GM10248 (cell line): ENCODE data around the gene HAT1.
"Not testable (repeated sequence)": the region's sequence is repeated elsewhere in the genome, so short reads cannot be mapped to it uniquely, and the experiment has no call there.

Experiments used
- CTCF ChIA-PET: fragments of 300-600 bp; sonication (Branson Sonifier 250); formaldehyde crosslinking; extraction: SDS; loops from one replicate; lab custom pipeline; 2021; ENCODE audit warnings: antibody characterized with exemption; lab: Yijun Ruan, JAX
- POLR2A ChIA-PET: fragments of 350-650 bp; sonication (Branson Sonifier 250); formaldehyde crosslinking; extraction: SDS; loops from one replicate; lab custom pipeline; 2020; ENCODE audit warnings: antibody characterized with exemption; lab: Yijun Ruan, JAX
- DNase-seq: peaks from one replicate; pipeline ENCODE4 v3.0.0; 2012; ENCODE audit errors: extremely low spot score
- TF ChIP-seq, protein P1 (sequence below): IDR thresholded peaks from 2 replicates; pipeline ENCODE4 v1.5.1; 2012; ENCODE audit warnings: mild to moderate bottlenecking, low read depth; ENCODE audit errors: extremely low read depth, missing control alignments, control extremely low read depth

HAT1 gene

DNA sequence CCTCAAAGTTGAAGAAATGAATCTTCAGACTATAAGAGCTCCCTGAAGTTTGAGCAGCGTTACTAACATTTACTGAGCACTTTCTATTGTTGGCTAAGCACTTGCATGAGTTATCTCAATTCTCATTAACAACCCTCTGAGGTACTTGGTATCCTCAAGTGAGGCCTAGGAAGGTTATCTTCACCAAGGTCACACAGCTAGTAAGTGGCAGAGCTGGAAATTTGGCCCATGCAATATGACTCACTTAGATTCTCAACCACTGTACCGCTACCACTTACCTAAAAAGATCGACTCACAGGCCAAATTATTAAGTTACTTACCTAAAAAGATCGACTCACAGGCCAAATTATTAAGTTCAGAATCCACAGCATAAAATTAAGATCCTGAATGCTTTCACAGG lies 68.8 kb downstream of the HAT1 start:
- TF ChIP-seq, protein P1, sequence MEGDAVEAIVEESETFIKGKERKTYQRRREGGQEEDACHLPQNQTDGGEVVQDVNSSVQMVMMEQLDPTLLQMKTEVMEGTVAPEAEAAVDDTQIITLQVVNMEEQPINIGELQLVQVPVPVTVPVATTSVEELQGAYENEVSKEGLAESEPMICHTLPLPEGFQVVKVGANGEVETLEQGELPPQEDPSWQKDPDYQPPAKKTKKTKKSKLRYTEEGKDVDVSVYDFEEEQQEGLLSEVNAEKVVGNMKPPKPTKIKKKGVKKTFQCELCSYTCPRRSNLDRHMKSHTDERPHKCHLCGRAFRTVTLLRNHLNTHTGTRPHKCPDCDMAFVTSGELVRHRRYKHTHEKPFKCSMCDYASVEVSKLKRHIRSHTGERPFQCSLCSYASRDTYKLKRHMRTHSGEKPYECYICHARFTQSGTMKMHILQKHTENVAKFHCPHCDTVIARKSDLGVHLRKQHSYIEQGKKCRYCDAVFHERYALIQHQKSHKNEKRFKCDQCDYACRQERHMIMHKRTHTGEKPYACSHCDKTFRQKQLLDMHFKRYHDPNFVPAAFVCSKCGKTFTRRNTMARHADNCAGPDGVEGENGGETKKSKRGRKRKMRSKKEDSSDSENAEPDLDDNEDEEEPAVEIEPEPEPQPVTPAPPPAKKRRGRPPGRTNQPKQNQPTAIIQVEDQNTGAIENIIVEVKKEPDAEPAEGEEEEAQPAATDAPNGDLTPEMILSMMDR = no peak
- ChIA-PET CTCF (interaction anchor here (1.2 to 2.0 kb wide), 2 partner anchors 9 to 115 kb away, joined by 3 to 8 read pairs; no protein-coding TSS in a partner anchor), POLR2A (no interaction called here)
- no peak for DNase-seq

DNA sequence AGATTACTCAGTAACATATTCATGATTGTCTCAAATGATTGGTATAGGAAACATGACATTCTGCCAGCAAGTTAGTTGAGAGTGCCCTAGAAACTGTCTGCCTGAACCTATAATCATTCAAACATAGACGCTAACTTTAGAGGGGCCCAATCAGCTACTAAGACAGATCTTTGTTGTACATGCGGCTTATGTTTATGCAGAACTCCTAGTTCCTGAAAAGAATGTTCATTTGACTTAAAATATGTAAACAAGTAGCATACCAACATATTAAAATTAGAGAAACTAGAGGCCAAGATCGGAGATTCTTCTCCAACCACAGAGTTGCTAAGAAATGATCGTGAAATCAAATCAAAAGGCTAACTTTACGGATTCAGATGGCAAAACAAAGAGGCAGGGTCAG lies 73.3 kb downstream of the HAT1 start:
- ChIA-PET CTCF (interaction anchor here (1.2 kb wide), 1 partner anchor 12 kb away, joined by 3 read pairs; no protein-coding TSS in a partner anchor), POLR2A (no interaction called here)
- DNase-seq = no peak
- TF ChIP-seq, protein P1 = no peak

DNA sequence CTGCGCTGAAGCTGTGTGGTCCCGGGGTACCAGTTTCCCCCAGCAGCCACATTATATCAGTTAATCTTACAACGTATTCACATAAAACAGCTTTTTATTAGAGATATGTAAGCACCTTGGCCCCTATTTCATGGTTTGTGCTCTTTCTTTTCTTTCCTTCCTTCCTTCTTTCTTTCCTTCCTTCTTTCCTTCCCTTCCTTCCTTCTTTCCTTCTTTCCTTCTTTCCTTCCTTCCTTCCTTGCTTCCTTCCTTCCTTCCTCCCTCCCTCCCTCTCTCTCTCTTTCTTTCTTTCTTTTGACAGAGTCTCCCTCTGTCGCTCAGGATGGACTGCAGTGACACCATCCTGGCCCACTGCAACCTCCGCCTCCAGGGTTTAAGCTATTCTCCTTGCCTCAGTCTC lies 73.8 kb downstream of the HAT1 start:
- TF ChIP-seq, protein P1 = no peak
- no peak for DNase-seq
- ChIA-PET POLR2A (no interaction called here), CTCF (interaction anchor here (1.2 kb wide), 1 partner anchor 11 kb away, joined by 3 read pairs; no protein-coding TSS in a partner anchor)

DNA sequence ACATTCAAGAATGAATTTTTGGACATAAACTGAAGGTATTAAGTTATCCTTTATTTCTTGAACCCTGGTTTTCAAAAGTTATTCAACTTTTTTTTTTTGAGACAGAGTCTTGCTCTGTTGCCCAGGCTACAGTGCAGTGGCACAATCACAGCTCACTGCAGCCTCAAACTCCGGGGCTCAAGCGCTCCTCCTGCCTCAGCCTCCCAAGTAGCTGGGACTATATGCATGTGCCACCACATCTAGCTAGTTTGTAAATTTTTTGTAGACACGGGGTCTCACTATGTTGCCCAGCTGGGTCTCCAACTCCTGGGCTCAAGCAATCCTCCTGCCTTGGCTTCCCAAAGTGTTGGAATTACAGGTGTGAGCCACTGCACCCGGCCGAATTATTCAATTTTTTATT lies 74.8 kb downstream of the HAT1 start:
- CTCF ChIA-PET, DNase-seq: not testable (repeated sequence)
- POLR2A ChIA-PET = interaction anchor here (1.0 kb wide), 1 partner anchor 15 kb away, joined by 3 read pairs; no protein-coding TSS in a partner anchor

DNA sequence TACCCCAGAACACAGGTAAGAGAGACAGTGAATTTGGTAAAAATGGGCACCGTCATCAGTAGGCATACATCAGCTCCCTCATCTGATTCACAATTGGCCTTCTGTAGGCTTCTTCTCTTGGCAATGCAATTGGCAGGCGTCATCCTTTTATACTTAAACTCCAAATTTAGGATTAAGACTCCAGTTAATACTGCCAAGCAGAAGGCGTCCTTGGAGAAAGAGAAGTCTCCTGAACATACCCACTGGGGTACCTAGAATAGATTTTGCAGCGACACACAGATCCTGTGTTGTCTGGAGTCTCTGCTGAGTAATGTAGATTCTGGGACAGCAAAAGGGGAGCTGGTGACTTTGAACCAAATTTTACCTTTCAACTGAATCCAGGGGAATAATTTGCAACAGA lies 76.9 kb downstream of the HAT1 start:
- POLR2A ChIA-PET = no interaction called here
- CTCF ChIA-PET = no interaction called here
- no peak for DNase-seq
- TF ChIP-seq, protein P1 = no peak

DNA sequence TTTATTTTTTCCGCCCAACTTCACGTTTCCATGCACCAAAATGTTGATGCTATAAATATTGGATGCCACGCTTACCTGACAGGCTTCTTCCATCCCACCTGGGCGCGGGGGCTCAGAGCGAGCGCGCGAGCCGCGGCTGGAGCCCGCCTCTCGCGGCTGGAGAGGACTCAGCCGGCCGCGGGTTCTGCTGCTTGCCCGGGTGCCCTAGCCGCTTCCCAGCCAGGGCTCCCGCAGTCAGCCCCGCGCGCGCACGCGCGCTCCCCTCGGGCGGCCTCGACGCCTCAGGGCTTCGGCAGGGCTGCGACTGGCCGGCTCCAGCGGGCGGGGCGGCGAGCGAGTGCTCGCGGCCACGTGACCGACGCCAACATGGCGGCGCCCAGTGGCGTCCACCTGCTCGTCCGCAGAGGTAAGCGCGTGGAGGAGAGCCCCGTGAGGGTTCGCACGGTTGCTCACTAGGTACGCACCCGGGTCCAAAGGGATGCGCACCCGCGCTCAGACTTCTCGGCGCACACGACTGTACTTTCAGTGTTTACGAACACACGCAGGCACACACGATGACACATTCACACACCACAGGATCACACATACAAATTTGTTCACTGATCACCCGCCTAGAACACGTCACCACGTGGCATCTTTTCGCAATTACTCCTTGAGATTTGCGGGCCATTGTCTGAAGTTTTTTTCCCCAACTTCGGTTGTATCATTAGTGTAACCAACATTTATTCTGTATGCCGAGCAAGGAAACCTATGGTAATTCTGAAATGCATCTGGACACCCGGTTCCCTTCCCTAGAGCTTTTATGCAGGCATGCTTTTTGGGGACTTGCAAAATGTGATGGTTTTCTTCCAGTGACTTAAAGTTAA lies 77.6 kb downstream of the HAT1 start, which contains the start of gene METAP1D:
Gene METAP1D (plus strand): TSS at position 350 of the 866 bp plus-strand sequence. CDS start 17 bp downstream, at position 367.
- CTCF ChIA-PET = interaction anchor here (0.6 to 1.5 kb wide), 2 partner anchors 10 kb away, joined by 3 to 5 read pairs; no protein-coding TSS in a partner anchor
- POLR2A ChIA-PET = no interaction called here
- peak; percentile 97 for DNase-seq
- TF ChIP-seq, protein P1 = no peak
